ENCODE measurements around the gene SARDH. TPM values are rescaled to one million over a fixed set of nuclear protein-coding genes. Genes with fewer than 3 reads are reported as not detected.

Gene SARDH
- total and polyA plus RNA-seq, 2 donors (not counting 1 experiment from before 2014, with no cell fraction given), result 0.03 to 0.07 TPM

- H2AFZ ChIP-seq (ENCODE audit: insufficient read depth, low read depth, low read length, poor library complexity, severe bottlenecking), result no peak overlapping the region
- ChIA-PET POLR2A (no interaction called here), CTCF (interaction anchor here (1.1 kb wide), 1 partner anchor 12 kb away, joined by 7 read pairs; no protein-coding TSS in a partner anchor)
- DNase-seq (no peak), ATAC-seq (ENCODE audit: low read depth) (no peak)
- no peak overlapping the region for H3K27ac ChIP-seq (ENCODE audit: low read length in 2 of 2)
- H3K4me3 Mint-ChIP-seq, result no peak overlapping the region
- no peak overlapping the region for H3K4me3 ChIP-seq (ENCODE audit: control extremely low read depth in 1 of 5, extremely low read depth in 1 of 5, insufficient read depth in 1 of 5, low read depth in 2 of 5, low read length in 4 of 5)
- no peak for TF ChIP-seq EZH2 (IDR thresholded peaks at IDR 0.05; ENCODE audit: borderline replicate concordance, insufficient read depth, low read depth, low read length, poor library complexity, severe bottlenecking)
- TF ChIP-seq, protein P1, sequence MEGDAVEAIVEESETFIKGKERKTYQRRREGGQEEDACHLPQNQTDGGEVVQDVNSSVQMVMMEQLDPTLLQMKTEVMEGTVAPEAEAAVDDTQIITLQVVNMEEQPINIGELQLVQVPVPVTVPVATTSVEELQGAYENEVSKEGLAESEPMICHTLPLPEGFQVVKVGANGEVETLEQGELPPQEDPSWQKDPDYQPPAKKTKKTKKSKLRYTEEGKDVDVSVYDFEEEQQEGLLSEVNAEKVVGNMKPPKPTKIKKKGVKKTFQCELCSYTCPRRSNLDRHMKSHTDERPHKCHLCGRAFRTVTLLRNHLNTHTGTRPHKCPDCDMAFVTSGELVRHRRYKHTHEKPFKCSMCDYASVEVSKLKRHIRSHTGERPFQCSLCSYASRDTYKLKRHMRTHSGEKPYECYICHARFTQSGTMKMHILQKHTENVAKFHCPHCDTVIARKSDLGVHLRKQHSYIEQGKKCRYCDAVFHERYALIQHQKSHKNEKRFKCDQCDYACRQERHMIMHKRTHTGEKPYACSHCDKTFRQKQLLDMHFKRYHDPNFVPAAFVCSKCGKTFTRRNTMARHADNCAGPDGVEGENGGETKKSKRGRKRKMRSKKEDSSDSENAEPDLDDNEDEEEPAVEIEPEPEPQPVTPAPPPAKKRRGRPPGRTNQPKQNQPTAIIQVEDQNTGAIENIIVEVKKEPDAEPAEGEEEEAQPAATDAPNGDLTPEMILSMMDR (IDR thresholded peaks at IDR 0.05), result no peak
- H3K9me3 ChIP-seq (ENCODE audit: control extremely low read depth in 1 of 3, control insufficient read depth in 2 of 3, insufficient read depth in 1 of 3, low read length in 2 of 3), result no peaks in the 10 kb centered on the region
- no peaks in the 10 kb centered on the region for H3K79me2 ChIP-seq (ENCODE audit: control insufficient read depth, insufficient read depth, low read length)
- peaks cover 0 to 8% (median 4%) of the 10 kb centered on the region in 4 experiments for H3K27me3 ChIP-seq (replicated peaks in 1 of 4; ENCODE audit: control extremely low read depth in 1 of 4, control insufficient read depth in 3 of 4, insufficient read depth in 4 of 4, low read length in 3 of 4)
- peaks cover 7% of the 10 kb centered on the region for H3K4me1 Mint-ChIP-seq
- H4K20me1 ChIP-seq (ENCODE audit: control insufficient read depth, insufficient read depth, low read length, poor library complexity, severe bottlenecking), result no peaks in the 10 kb centered on the region
- WGBS (ENCODE audit: insufficient coverage), result 60% methylated on average over 5 of the region's 9 CpGs
- H3K4me2 ChIP-seq (replicated peaks; ENCODE audit: low read depth, low read length, poor library complexity, severe bottlenecking), result no peak overlapping the region
- peaks cover 17% of the 10 kb centered on the region for H3K27me3 Mint-ChIP-seq
- no peak overlapping the region for H3K9ac ChIP-seq (ENCODE audit: low read length)
- intact Hi-C loops (cut with micrococcal nuclease), result no loop called here
- H3K36me3 ChIP-seq (replicated peaks in 1 of 2; ENCODE audit: control extremely low read depth in 1 of 2, control insufficient read depth in 1 of 2, extremely low read depth in 1 of 2, insufficient read depth in 2 of 2, low read length in 1 of 2), result no peaks in the 10 kb centered on the region
- H3K9me3 Mint-ChIP-seq (ENCODE audit: insufficient read depth), result no peaks in the 10 kb centered on the region
- H3K4me1 ChIP-seq (ENCODE audit: control insufficient read depth in 2 of 2, insufficient read depth in 2 of 2, low read length in 2 of 2), result no peaks in the 10 kb centered on the region
- H3K27ac Mint-ChIP-seq, result peak overlapping the region; percentile 10
These were observed 16.6 kb upstream of the SARDH start for GRCh38 chr9:133754688-133755227.

- no peaks in the 10 kb centered on the region for H4K20me1 ChIP-seq (ENCODE audit: control insufficient read depth, insufficient read depth, low read length, poor library complexity, severe bottlenecking)
- ChIA-PET CTCF (interaction anchor here (1.1 kb wide), 1 partner anchor 12 kb away, joined by 7 read pairs; no protein-coding TSS in a partner anchor), POLR2A (no interaction called here)
- H3K27ac ChIP-seq (ENCODE audit: low read length in 2 of 2), result no peak overlapping the region
- H3K9me3 Mint-ChIP-seq (ENCODE audit: insufficient read depth), result no peaks in the 10 kb centered on the region
- no peak overlapping the region for H3K4me2 ChIP-seq (replicated peaks; ENCODE audit: low read depth, low read length, poor library complexity, severe bottlenecking)
- H3K4me3 Mint-ChIP-seq, result no peak overlapping the region
- H3K36me3 ChIP-seq (replicated peaks in 1 of 2; ENCODE audit: control extremely low read depth in 1 of 2, control insufficient read depth in 1 of 2, extremely low read depth in 1 of 2, insufficient read depth in 2 of 2, low read length in 1 of 2), result no peaks in the 10 kb centered on the region
- no peaks in the 10 kb centered on the region for H3K9me3 ChIP-seq (ENCODE audit: control extremely low read depth in 1 of 3, control insufficient read depth in 2 of 3, insufficient read depth in 1 of 3, low read length in 2 of 3)
- H3K27me3 Mint-ChIP-seq, result peaks cover 22% of the 10 kb centered on the region
- peaks cover 7% of the 10 kb centered on the region for H3K4me1 Mint-ChIP-seq
- ATAC-seq (ENCODE audit: low read depth) (no peak), DNase-seq (no peak)
- 98% methylated on average over 4 of the region's 6 CpGs for WGBS (ENCODE audit: insufficient coverage)
- no peak overlapping the region for H2AFZ ChIP-seq (ENCODE audit: insufficient read depth, low read depth, low read length, poor library complexity, severe bottlenecking)
- H3K4me1 ChIP-seq (ENCODE audit: control insufficient read depth in 2 of 2, insufficient read depth in 2 of 2, low read length in 2 of 2), result no peaks in the 10 kb centered on the region
- intact Hi-C loops (cut with micrococcal nuclease), result no loop called here
- H3K4me3 ChIP-seq (ENCODE audit: control extremely low read depth in 1 of 5, extremely low read depth in 1 of 5, insufficient read depth in 1 of 5, low read depth in 2 of 5, low read length in 4 of 5), result no peak overlapping the region
- no peak overlapping the region for H3K9ac ChIP-seq (ENCODE audit: low read length)
- H3K27ac Mint-ChIP-seq, result peak overlapping the region; percentile 10
- no peaks in the 10 kb centered on the region for H3K79me2 ChIP-seq (ENCODE audit: control insufficient read depth, insufficient read depth, low read length)
- peaks cover 0 to 11% (median 4%) of the 10 kb centered on the region in 4 experiments for H3K27me3 ChIP-seq (replicated peaks in 1 of 4; ENCODE audit: control extremely low read depth in 1 of 4, control insufficient read depth in 3 of 4, insufficient read depth in 4 of 4, low read length in 3 of 4)
- TF ChIP-seq EZH2 (IDR thresholded peaks at IDR 0.05; ENCODE audit: borderline replicate concordance, insufficient read depth, low read depth, low read length, poor library complexity, severe bottlenecking), result no peak
These were observed 16.0 kb upstream of the SARDH start for GRCh38 chr9:133754187-133754586.
